HepG2 (cell line): Measurements from ENCODE around the gene COPS6. TPM values are rescaled to one million over a fixed set of nuclear protein-coding genes. Genes with fewer than 3 reads are reported as not detected.

ENCODE experiments used
- FOXO1 ChIP-seq: sonication (generic); formaldehyde crosslinking; IDR thresholded peaks from 2 replicates; pipeline ENCODE4 v1.4.0; 2020; ENCODE audit warnings: missing genetic modification reagents
- MNT ChIP-seq: fragments of 450-650 bp; IDR thresholded peaks from 2 replicates; pipeline ENCODE4 v1.6.1; 2016
- TCF12 ChIP-seq, 2 experiments: fragments of 450-650 bp in 1 of 2; sonication (generic) in 1 of 2; formaldehyde crosslinking in 1 of 2; IDR thresholded peaks; 2 replicates each; pipeline versions ENCODE4 v1.6.1 to v1.8.0; 2017 to 2022; ENCODE audit warnings: antibody characterized with exemption in 1 of 2, mild to moderate bottlenecking in 1 of 2, missing genetic modification reagents in 1 of 2, moderate library complexity in 1 of 2
- ZBTB43 ChIP-seq: sonication (generic); formaldehyde crosslinking; conservative IDR thresholded peaks from 2 replicates; pipeline ENCODE4 v1.4.0; 2020; ENCODE audit warnings: missing genetic modification reagents
- ZNF230 ChIP-seq: sonication (generic); formaldehyde crosslinking; IDR thresholded peaks from 2 replicates; pipeline ENCODE4 v1.4.0; 2020; ENCODE audit warnings: mild to moderate bottlenecking, missing genetic modification reagents
- ZNF264 ChIP-seq: sonication (generic); formaldehyde crosslinking; IDR thresholded peaks from 2 replicates; pipeline ENCODE4 v1.4.0; 2020; ENCODE audit warnings: missing genetic modification reagents
- ZNF280D ChIP-seq: sonication (generic); formaldehyde crosslinking; IDR thresholded peaks from 2 replicates; pipeline ENCODE4 v1.5.1; 2020; ENCODE audit warnings: mild to moderate bottlenecking, missing genetic modification reagents
- ZNF318 ChIP-seq: sonication (generic); formaldehyde crosslinking; IDR thresholded peaks from 2 replicates; pipeline ENCODE4 v1.4.0; 2020; ENCODE audit warnings: mild to moderate bottlenecking, missing genetic modification reagents
- ZNF414 ChIP-seq: sonication (generic); formaldehyde crosslinking; IDR thresholded peaks from 2 replicates; pipeline ENCODE4 v1.5.0; 2020; ENCODE audit warnings: missing genetic modification reagents
- ZNF724P ChIP-seq: sonication (generic); formaldehyde crosslinking; IDR thresholded peaks from 2 replicates; pipeline ENCODE4 v1.8.0; 2022; ENCODE audit warnings: missing genetic modification reagents, borderline replicate concordance
- polyA plus RNA-seq, 8 experiments: library from polyadenylated mRNA; depleted of rRNA in 3 of 8; stranded (reverse) in 7 of 8; unstranded in 1 of 8; fragments of >200 nt; fragmentation: Illumina TruSeq in 4 of 8; extraction: Trizol in 4 of 8; gene quantifications; 2 replicates each; pipeline versions ENCODE4 v1.2.1 to v1.2.3, GENCODE V29; 2011 to 2016; ENCODE audit warnings: low read depth in 4 of 8, missing spikeins in 1 of 8, mixed read lengths in 1 of 8; ENCODE audit not compliant: insufficient read depth in 1 of 8
- total RNA-seq, 5 experiments: library from RNA; depleted of rRNA; stranded (reverse); fragments of >200 nt; fragmentation: Illumina TruSeq; extraction: Trizol; gene quantifications; 2 replicates each; pipeline ENCODE4 v1.2.3, GENCODE V29; 2016; ENCODE audit warnings: low read depth in 1 of 5

The COPS6 gene
- total and polyA plus RNA-seq, 2 of the 13 experiments (the other 11 are each of a cell fraction or from before 2014, with no cell fraction given): 33.4 to 117 TPM

- TF ChIP-seq ZNF414 (CRISPR knock-in tag) (peak; percentile 68), ZNF264 (no peak), ZNF318 (CRISPR knock-in tag) (no peak), TCF12 (IDR thresholded peaks at IDR 0.05) (no peak), TCF12 (CRISPR knock-in tag; IDR thresholded peaks at IDR 0.05) (no peak; the same call in 1 of the 2 replicates), ZNF230 (CRISPR knock-in tag) (no peak; the same call in 1 of the 2 replicates), ZNF280D (CRISPR knock-in tag) (no peak), ZBTB43 (CRISPR knock-in tag) (no peak), ZNF724P (CRISPR knock-in tag) (no peak; the same call in 1 of the 2 replicates), FOXO1 (no peak), MNT (peak; percentile 59; the same call in 1 of the 2 replicates)
Observed at GRCh38 chr7:100101016-100101862, 12.5 kb downstream of the COPS6 start, which contains the start of the genes AP4M1 and MCM7 (continued).
